ENCODE data around the gene KCNQ2. TPM values are rescaled to one million over a fixed set of nuclear protein-coding genes. Genes with fewer than 3 reads are reported as not detected.

KCNQ2 gene
- total and polyA plus RNA-seq, 9 donors: not detected

DNA sequence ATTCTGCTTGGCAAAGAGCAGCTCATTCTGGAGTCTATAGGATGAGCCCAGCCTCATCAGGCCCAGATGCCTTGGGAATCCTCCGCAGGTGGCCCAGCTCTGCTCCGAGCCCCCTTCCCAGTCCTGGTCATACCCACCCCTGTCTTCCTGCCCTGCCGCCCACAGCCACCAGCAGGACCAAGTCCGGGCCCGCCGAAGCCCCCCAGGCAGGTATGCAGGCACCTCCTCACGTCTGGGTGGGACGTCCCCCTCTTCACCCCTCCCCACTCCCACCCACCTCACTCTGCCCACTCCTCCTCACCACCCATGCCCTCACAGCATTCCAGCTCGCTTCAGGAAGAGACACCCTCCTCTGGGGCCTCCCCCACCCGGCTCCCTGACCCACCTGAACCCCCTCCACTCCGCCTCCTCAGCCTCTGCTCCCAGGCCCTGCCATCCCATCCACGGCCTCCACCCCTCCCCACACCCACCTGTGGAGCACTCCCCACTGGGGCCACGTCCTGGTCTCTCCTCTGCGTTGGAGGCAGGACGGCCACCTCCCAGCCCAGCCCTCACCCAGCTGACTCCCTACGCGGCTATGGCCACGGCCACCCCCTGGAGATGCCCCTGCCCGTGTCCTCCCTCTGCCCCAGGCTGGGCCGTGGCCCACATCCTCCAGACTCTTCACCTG, 43.4 kb downstream of the KCNQ2 start:
- TF ChIP-seq POLR2A (IDR thresholded peaks at IDR 0.05) (no peak), EP300 (IDR thresholded peaks at IDR 0.05) (no peak)
- TF ChIP-seq, protein P1, sequence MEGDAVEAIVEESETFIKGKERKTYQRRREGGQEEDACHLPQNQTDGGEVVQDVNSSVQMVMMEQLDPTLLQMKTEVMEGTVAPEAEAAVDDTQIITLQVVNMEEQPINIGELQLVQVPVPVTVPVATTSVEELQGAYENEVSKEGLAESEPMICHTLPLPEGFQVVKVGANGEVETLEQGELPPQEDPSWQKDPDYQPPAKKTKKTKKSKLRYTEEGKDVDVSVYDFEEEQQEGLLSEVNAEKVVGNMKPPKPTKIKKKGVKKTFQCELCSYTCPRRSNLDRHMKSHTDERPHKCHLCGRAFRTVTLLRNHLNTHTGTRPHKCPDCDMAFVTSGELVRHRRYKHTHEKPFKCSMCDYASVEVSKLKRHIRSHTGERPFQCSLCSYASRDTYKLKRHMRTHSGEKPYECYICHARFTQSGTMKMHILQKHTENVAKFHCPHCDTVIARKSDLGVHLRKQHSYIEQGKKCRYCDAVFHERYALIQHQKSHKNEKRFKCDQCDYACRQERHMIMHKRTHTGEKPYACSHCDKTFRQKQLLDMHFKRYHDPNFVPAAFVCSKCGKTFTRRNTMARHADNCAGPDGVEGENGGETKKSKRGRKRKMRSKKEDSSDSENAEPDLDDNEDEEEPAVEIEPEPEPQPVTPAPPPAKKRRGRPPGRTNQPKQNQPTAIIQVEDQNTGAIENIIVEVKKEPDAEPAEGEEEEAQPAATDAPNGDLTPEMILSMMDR (IDR thresholded peaks at IDR 0.05): no peak
- 52 to 64% (median 55%) methylated on average over 19 to 20 of the region's 20 CpGs for WGBS, 3 donors
- no peak for DNase-seq
- Histone ChIP-seq H3K4me1 (ENCODE audit: insufficient read depth) (no peaks in the 10 kb centered on the region), H3K27ac (no peak overlapping the region), H3K4me3 (no peak overlapping the region), H3K27me3 (no peaks in the 10 kb centered on the region), H3K9me3 (no peaks in the 10 kb centered on the region), H3K36me3 (no peaks in the 10 kb centered on the region)
- intact Hi-C loops (cut with DNase I): no loop called here

DNA sequence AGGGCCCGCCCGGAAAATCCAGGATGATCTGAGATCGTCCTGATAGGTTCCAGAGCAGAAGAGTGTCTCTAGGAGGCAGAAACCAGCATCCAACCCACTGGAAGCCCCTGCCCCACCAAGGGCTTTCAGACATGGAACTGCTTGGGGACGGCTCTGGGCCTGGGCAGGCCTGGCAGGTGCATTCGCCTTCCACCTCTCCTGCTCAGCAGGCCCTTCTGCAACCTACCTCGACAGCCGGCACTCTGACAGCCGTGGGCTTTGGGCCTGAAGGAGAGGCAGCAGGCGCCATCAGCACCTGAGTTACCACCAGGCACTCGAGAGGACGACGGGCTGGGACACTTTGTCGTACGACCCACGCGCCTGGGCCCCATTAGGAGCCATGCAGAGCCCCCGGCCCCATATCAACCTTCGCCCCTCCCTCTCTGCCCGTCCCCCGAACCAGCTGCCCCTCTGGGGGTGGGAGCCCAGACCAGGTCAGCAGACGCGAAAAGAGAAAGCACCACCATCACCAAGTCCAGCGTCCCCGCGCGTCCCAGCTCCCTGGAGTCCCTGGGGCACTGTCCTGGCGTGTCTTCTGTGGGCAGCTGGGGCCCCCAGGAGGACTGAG, 44.6 kb downstream of the KCNQ2 start:
- no peaks in the 10 kb centered on the region for H3K9me3 ChIP-seq
- H3K27me3 ChIP-seq: no peaks in the 10 kb centered on the region
- no peak overlapping the region for H3K27ac ChIP-seq
- H3K36me3 ChIP-seq: no peaks in the 10 kb centered on the region
- intact Hi-C loops (cut with DNase I): no loop called here
- no peak for DNase-seq
- WGBS, 3 donors: 84 to 92% (median 88%) methylated on average over 27 of the region's 27 CpGs
- no peak overlapping the region for H3K4me3 ChIP-seq
- no peaks in the 10 kb centered on the region for H3K4me1 ChIP-seq (ENCODE audit: insufficient read depth)
- TF ChIP-seq POLR2A (IDR thresholded peaks at IDR 0.05): no peak
- TF ChIP-seq, protein P1 (IDR thresholded peaks at IDR 0.05): no peak
- no peak for TF ChIP-seq EP300 (IDR thresholded peaks at IDR 0.05)

DNA sequence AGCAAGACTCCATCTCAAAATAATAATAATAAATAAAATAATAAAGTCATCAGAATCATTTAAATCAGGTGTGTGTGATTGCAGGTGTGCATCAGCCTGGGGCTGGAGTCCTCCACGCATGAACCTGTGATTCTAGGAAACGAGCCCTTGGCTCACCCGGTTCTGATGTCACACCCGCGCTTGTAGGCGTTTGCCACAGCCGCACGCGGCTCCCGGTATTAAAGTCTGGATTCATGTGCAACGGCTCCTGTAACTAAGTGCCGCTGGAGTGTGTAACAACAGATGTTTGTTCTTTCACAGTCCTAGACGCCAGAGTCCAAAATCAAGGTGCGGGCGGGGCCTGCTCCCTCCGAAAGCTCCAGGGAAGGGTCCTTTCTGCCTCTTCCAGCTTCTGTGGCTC, 45.2 kb downstream of the KCNQ2 start:
- DNase-seq: no peak
- intact Hi-C loops (cut with DNase I): no loop called here
- no peaks in the 10 kb centered on the region for H3K36me3 ChIP-seq
- no peaks in the 10 kb centered on the region for H3K27me3 ChIP-seq
- H3K27ac ChIP-seq: no peak overlapping the region
- TF ChIP-seq POLR2A (IDR thresholded peaks at IDR 0.05): no peak
- TF ChIP-seq, protein P1 (IDR thresholded peaks at IDR 0.05): no peak
- TF ChIP-seq EP300 (IDR thresholded peaks at IDR 0.05): no peak
- no peak overlapping the region for H3K4me3 ChIP-seq
- WGBS, 3 donors: 91 to 94% (median 93%) methylated on average over 16 of the region's 16 CpGs
- H3K9me3 ChIP-seq: no peaks in the 10 kb centered on the region
- H3K4me1 ChIP-seq (ENCODE audit: insufficient read depth): no peaks in the 10 kb centered on the region

DNA sequence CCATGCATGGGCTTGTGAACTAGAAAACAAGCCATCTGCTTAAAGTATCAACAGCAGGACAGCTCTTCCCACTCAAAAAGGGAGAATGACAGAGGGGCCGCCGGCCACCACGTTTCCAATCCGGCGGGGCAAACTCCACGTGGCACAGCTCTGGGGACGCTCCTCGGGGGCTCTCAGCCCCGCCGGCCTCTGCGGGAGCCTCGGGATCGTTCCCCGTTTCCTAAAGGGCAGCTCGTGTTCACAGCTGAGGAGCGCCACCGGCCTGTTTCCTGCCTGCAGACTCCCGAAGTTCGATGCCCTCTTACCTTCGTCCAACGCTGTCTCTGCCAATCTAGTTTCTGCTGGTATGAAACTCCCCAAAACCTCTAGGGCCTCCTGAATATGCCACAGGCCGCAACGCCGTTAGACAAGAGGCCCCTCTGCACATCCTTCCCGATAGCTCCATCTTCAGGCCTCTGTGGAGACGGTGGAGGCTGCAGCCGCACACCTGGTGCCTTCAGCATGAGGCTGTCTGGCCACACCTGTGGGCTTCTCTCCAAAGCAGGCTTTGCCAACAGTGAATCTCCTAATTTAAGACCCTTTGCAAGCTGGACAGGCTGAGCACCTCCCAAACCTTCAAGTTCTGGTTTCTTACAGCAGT, 46.5 kb downstream of the KCNQ2 start:
- intact Hi-C loops (cut with DNase I): no loop called here
- DNase-seq: no peak
- Histone ChIP-seq H3K9me3 (no peaks in the 10 kb centered on the region), H3K27me3 (no peaks in the 10 kb centered on the region), H3K4me1 (ENCODE audit: insufficient read depth) (no peaks in the 10 kb centered on the region), H3K4me3 (no peak overlapping the region), H3K27ac (no peak overlapping the region), H3K36me3 (no peaks in the 10 kb centered on the region)
- TF ChIP-seq EP300 (IDR thresholded peaks at IDR 0.05): no peak
- TF ChIP-seq, protein P1 (IDR thresholded peaks at IDR 0.05): no peak
- TF ChIP-seq POLR2A (IDR thresholded peaks at IDR 0.05): no peak
- 85 to 89% (median 86%) methylated on average over 27 of the region's 27 CpGs for WGBS, 3 donors

Measured in ovary (tissue), 9 donors.